GM19238 (cell line): ENCODE data around the gene LRRTM4.

ENCODE experiments used
- DNase-seq: peaks from one replicate; pipeline ENCODE4 v3.0.0; 2011; ENCODE audit warnings: low spot score; ENCODE audit not compliant: insufficient read length

The LRRTM4 gene

GRCh38 chr2:77521931-77522470 lies at the start of gene LRRTM4:
TSS of gene LRRTM4 (minus strand) at chr2:77522376.
- DNase-seq = no peak

GRCh38 chr2:77571545-77571944 lies 49.4 kb upstream of the LRRTM4 start:
- no peak for DNase-seq

GRCh38 chr2:77567723-77568122 lies 45.5 kb upstream of the LRRTM4 start:
- no peak for DNase-seq

GRCh38 chr2:77566582-77566981 lies 44.4 kb upstream of the LRRTM4 start:
- DNase-seq = no peak

- DNase-seq = no peak
Measured at GRCh38 chr2:77566131-77566530, 44.0 kb upstream of the LRRTM4 start.

- DNase-seq = no peak
Measured at GRCh38 chr2:77552956-77553355, 30.8 kb upstream of the LRRTM4 start.

- no peak for DNase-seq
Measured at GRCh38 chr2:77538031-77538430, 15.9 kb upstream of the LRRTM4 start.

GRCh38 chr2:77522888-77523287 lies 712 bp upstream of the LRRTM4 start:
- no peak for DNase-seq

GRCh38 chr2:77521548-77521891 lies 656 bp downstream of the LRRTM4 start:
- DNase-seq = no peak

GRCh38 chr2:77520641-77521547 lies 1.3 kb downstream of the LRRTM4 start:
- DNase-seq = no peak

GRCh38 chr2:77519888-77520506 lies 2.2 kb downstream of the LRRTM4 start:
- no peak for DNase-seq

GRCh38 chr2:77519164-77519887 lies 2.9 kb downstream of the LRRTM4 start:
- no peak for DNase-seq

GRCh38 chr2:77518311-77518710 lies 3.9 kb downstream of the LRRTM4 start:
- DNase-seq = no peak

- no peak for DNase-seq
Measured at GRCh38 chr2:77513191-77513590, 9.0 kb downstream of the LRRTM4 start.

GRCh38 chr2:77512507-77512906 lies 9.7 kb downstream of the LRRTM4 start:
- no peak for DNase-seq

- no peak for DNase-seq
Measured at GRCh38 chr2:77508511-77508910, 13.7 kb downstream of the LRRTM4 start.

GRCh38 chr2:77507657-77508056 lies 14.5 kb downstream of the LRRTM4 start:
- DNase-seq = no peak

GRCh38 chr2:77488141-77488540 lies 34.0 kb downstream of the LRRTM4 start:
- DNase-seq = no peak

GRCh38 chr2:77487074-77487803 lies 34.9 kb downstream of the LRRTM4 start:
- no peak for DNase-seq

- no peak for DNase-seq
Measured at GRCh38 chr2:77484026-77484425, 38.1 kb downstream of the LRRTM4 start.

GRCh38 chr2:77479895-77480294 lies 42.3 kb downstream of the LRRTM4 start:
- no peak for DNase-seq
